Kidney tubule cell (primary cell): ENCODE results near the gene SIK1.
"Not testable (repeated sequence)": the region's sequence is repeated elsewhere in the genome, so short reads cannot be mapped to it uniquely, and the experiment has no call there.

Experiments used
- DNase-seq: peaks from one replicate; pipeline ENCODE4 v3.0.0-alpha.2; 2018; ENCODE audit warnings: low spot score

SIK1 gene

DNA sequence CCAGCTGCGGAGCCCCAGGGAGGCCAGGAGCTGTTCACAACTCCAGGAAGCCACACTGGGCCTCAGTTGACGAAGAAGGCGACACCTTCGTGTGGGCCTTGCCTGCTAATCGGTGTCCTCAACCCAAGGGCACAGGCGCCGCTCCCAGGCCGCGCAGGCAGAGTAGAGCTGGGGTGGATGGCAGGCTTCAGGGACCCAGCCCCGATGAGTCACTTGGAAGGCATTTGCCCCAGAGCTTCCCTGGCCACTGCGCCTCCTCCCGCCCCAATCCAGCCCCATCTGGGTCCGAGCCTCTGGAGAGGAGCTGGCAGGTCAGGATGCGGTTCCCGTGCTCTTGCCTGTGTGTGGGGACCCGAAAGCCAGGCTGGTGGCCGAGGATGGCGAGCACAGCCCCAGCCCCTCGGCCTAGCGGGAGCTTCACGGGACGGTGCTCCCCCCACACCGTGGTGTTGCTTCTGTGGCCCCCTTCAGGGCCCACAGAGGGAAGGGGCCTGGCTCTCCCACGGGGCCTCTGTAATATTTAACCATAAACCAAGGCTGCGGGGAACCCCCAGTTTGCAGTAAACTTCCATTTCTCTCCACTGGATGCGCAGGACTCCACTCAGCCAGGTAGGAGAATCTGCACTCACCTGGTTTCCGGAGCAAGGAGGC lies 30.0 kb downstream of the SIK1 start:
- DNase-seq, result not testable (repeated sequence)

DNA sequence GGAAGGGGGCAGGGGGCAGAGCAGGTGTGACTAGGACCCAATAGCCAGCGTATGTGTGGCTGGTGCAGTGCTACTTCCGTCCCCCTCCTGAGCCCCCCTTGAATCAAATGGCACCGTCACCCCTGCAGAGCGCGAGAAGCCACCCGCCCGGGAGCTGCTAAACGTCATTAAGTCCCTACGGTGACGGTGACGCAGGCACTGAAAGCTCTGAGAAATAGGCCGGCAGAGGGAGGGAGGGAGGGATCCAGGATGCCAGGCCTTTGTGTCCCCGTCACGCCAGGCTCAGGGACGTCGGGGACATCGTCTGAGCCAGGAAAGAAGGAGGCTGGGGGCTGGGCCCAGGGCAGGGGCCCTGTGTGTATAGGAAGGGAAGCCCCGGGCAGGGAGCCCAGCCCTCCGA lies 43.6 kb downstream of the SIK1 start:
- not testable (repeated sequence) for DNase-seq

DNA sequence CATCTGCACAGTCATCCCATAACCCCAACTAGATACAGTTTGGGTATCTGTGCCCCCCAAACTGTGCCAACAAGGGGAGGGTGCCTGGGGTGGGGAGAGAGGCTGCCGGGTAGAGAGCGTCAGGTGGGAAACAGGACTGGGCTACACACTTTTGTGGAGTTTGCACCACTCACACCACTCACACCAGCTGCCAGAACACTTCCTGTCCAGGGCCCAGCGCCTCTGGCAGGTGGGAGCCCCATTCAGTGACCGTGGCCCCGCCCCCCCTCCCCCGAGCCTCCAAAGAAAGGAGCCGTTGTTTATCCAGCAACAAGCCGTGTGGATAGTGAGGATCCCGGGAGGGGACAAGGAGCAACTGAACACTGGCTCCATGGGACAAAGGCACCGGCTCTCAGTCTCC lies 44.0 kb downstream of the SIK1 start:
- DNase-seq, result not testable (repeated sequence)

DNA sequence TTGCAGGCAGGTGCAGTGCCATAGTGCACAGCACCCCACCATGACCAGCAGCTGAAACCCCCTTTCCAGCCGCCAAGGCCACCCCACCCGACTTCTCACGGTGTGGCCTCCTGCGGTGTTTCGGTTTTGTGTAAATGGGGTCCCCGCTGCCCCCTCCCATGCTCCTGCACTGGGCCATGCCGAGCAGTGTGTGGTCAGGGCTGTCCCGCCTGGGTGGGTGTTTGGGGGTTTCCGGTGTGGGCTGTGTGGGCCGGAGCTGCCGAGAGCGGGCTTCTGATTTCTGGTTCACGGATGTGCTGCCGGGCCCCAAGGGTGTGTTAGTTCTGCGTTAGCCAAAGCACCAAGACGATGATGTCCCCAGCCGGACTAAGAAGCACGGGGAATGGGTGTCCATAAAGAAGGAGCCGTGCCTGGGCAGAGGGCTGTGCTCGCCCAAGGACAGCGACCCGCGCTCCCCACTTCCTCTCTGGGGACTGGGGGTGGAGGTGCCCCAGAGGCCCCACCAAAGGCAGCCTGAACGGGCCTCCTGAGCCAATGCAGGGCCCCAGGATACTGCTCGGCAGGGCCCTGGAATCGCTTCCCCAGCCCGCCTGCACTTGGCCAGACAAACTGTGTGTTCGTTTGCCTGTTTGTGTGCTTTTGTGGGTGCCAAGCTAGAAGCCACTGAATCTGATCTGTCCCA lies 45.9 kb downstream of the SIK1 start:
- not testable (repeated sequence) for DNase-seq

DNA sequence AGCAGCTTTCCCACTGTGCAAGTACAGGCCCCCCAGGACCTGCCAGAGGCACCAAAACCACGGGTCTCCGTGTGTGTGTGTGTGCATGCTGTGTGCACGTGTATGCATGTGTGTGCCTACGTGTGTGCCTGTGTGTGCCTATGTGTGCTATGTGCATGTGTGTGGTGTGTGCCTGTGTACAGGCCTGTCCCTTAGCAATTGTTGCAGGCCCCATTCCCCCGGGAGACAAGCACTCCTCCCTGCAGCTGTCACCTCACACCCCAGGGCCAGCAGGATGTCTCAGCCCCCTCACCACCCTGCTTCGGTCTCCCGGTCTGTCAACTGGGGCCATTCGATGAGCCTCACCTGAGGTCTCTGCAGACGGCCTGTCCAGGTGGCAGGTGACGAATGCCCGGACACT lies 46.6 kb downstream of the SIK1 start:
- not testable (repeated sequence) for DNase-seq

DNA sequence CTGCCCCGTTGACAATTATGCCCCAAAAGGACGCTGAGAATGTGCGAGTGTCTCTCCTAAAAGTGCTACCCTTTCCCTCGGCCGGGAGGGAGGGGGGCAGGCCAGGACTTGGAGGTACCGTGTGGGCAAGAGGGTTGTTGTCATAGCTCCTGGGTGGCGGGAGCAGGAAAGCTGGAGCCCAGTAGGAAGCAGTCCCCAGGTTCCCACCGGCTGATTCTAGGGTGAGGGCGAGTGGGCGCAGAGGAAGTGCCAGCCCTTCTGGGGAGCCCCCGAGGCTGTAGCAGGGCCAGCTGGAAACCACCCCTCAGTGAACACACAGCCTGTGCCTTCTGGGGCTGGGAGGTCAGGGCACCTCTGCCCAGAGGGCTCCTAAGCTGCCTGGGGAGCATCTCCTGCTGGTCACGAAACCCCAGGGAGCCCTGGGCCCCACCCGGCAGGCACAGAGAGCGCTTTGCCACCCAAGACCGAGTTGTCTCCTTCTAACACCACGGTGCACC lies 47.3 kb downstream of the SIK1 start:
- not testable (repeated sequence) for DNase-seq

DNA sequence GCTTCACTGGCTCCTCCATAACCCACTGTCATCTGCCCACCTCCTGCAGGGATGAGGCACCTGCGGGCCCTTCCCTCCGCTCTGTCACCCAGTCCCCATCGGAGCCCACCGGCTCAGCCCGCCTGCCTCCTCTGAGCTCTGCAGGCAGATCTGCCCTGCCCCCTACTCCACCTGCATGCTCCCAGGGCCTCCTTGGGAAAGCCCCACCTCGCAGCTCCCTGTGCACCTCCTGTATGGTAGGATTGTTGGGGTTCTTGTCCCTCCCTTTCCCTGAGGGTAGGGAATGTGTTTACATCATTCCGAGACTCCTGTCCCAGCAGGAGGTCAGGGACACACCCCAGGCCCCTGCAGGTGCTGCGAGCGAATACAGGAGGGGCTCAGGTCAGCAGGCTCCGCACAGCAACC lies 50.5 kb downstream of the SIK1 start:
- DNase-seq, result no peak

DNA sequence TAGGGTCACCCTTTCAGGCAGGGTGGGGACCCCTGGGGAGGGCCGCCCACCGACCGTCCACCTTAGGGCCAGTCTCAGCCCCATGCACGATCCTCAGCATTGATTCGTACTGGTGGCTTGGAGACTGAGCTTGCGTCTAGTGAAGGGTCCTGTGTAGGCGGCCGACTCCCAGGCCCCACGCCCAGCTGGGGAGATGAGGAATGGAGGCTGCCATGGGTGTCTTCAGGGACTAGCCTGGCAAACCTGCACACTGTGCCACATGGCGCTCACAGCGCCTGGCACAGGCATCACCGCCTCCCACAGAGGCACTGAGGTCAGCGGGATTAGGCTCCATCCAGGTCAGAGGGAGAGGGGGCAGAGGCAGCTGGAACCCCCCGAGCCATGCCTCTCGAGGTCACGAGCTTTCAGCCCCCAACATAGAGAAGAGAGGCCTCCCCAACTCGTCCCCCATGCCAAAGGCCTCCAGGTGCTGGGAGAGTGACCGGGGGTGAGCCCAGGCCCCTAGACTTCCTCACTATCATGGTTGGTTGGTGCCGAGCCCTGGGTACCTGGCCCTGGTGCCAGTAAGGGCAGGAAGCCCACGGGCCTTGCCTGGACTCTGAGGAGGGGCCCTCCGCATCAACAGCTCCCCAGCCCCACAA lies 51.0 kb downstream of the SIK1 start:
- no peak for DNase-seq

DNA sequence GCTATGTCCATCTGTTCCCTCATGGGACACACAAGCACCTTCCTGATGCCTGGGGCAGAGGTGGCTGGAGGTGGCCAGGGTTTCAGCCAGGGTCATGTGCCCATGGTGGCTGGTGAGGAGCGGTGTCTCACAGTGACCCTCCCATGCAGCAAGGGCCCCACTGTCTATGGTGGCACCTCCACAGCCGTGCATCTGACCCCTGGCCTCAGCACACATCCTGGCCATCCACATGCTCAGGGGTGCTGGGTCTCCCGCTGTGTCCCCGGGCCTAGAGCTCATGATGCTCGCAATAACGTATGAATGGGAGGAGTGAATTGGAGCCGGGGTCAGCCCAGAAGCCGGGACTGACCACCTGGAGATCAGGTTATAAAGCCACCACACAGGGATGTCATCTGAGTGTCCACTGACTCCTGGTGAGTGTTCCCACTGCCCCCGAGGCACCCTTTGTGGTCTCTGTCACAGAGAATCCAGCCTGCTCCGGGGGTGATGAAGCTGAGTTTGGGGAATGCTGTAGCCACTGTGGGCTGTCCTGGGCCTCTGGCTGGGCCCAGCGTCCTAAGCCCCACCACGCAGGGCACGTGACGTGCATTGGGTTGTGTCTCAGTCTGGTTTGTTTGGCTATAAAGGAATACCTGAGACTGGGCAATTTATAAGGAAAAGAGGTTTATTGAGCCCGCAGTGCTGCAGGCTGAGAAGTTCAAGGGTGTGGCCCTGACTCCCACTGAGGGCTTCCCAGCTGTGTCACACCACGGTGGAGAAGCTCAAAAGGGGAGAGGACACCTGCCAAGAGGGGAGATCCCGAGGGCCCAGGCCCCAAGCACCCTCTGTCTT lies 51.7 kb downstream of the SIK1 start:
- DNase-seq, result no peak

DNA sequence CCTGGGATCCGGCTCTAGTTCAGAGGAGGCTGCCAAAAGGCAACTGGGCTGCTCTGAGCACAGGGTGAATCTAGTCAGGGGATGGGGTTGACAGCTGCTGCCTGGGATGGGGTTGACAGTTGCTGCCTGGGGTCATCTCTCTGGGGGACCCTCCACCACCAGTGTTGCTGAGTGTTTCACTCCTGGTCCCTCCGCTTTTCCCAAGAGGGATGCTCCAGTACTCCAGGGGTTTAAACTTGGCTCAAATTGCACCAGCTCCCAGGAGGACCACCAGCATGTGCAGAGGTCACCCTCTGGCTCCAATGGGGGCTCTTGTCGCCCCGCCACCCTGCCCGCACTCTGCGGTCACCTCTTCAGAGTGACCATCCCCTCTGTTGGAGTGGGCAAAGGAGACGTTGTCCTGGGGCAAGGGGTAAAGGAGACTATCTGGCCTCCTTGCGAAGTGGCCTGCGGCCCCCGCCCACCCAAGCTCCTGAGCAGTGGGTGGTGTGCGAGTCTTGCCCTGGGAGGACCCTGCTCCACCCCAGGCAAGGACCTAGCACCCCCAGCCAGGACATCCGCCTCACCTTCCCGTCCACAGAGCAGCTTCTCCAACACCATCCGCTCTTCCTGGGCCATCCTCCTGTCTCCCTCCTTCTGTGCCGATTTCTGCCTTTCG lies 52.6 kb downstream of the SIK1 start:
- DNase-seq, result no peak

DNA sequence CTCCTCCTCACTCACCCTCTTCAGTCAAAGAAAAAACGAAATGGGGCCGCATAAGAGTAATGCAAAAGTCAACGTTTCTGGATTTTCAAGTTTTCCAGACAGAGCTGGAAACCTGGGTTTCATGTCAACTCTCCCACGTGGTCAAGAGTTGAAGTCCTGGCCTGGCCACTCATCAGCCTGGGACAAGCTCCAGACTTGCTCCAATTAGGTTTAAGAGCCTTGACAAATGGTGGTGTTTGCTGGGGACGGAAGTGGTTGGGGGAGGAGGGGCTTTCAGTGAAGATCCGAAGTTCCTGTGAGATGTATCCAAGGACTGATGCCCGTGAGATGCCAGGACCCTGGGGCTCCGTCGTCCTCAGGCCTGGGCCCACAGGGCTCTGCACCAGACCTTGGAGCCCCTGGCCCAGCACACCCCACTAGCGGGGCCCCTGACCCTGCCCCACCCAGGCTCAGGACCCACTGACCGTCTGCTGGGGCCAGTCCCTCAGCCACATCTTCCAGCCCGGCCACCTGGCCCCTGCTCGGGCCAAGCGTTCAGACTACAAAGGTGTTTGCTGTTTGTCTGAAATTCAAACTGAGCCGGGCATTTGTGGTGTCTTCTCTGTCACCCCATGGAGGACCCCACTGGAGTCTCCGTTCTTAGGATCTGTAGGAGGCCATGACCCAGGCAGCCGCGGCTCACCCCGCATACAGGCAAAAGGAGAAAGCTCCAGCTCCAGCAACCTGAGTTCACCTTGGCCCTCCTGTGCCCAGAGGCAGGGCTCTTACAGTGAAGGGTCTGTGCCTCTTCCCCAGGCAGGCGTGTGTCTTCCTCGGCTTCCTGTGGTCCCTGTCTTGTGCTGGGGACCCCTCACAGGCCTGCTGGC lies 53.3 kb downstream of the SIK1 start:
- DNase-seq, result no peak

DNA sequence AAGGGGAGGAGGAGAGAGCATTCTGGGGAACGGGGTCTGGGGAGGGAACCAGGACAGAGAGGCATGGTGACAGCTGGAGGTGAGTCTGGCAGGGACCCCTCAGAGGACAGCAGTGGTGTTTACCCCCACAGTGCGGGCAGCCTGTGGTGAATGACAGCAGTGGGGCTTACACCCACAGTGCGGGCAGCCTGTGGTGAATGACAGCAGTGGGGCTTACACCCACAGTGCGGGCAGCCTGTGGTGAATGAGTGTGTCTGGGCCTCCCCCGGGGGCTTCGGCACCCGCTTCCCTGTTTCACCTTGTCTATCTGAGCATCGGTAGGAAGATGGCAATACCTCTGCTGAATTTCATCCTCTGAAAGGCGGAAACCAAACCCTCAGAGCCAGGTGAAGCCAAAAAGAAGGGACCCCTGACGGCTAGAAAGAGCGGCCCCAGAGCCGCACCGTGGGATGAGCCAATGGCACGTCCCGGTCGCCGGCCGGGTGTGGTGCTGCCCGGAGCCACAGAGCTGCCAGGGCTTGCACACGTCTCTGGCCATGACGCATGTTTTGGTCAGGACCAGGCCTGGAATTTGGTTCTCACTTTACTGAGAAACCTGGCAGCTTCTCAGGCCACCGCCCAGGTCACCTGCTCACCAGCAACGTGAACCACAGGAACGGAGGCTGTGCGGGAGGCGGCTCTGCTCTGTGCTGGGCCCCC lies 54.1 kb downstream of the SIK1 start:
- peak; percentile 51 for DNase-seq

DNA sequence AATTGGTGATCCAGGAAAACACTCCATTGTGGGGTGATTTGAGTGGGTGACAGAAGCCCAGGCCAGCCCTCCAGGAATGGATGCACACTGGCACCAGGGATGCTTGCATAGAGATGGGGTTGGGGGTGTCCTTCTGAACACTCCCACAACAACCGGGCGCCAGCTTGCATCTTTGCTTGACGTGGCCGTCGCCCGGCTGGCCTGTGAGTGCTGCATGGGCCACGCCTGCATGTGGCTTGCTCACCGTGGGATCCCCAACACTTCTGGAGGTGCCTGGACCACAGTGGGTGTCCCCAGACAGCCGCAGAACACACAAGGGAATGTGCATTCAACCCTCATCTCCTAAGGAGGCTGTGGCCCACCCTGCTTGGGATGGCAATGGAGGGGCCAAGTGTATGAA lies 55.1 kb downstream of the SIK1 start:
- no peak for DNase-seq

DNA sequence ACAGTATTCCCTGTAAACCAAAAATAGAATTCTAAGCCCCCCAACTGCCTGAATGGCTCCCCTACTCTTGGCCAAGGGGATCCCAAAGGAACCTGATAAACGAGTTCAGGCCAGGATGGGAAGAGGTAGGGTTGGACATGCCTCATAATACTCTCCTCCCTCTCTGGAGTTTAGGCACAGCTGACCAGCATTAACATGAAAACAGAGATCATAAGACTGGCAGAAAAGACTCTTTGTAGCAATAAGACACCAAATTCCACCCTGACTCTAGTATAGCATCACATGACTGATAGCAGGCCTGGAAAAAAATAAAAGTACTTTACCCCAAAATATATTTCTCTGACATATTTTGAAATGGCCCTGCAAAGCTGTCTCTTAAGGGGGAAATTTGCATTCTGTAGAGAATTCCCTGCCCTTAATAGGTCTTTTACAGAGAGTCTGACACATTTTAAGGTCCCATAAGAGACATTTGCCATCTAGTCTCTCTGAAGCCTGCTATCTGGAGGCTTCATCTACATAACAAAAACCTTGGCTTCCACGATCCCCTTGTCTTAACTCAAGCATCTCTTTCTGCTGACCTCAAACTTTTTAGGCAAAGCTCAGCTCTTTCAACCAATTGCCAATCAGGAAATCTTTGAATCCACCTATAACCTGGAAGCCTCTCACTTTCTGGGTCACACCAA lies 55.9 kb downstream of the SIK1 start:
- no peak for DNase-seq

DNA sequence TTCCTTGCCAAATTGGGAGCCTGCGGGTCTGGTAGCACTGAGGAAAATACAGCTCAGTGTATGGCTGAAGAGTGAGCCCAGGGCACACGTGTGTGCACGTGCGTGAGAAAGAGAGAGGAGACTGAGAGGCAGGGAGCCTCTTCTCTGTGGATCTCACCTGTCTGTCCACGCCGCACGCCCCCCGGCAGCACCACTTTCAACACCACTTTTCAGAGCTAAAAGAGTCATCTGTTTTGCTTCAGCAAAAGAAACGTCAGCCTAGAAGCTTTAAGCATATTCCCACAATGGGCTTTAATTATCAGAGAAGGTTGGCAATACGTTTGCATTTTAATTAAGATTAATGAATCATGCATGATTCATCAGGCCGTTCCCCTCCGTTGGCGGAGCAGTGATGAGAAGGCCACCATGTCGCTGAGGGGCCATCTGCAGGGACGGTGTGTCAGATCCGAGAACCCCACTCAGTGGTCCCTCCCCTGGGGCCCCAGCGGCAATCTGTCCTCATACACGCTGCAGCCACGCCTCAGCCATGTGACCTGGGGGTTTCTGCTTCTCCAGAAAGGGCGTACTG lies 56.8 kb downstream of the SIK1 start:
- no peak for DNase-seq

DNA sequence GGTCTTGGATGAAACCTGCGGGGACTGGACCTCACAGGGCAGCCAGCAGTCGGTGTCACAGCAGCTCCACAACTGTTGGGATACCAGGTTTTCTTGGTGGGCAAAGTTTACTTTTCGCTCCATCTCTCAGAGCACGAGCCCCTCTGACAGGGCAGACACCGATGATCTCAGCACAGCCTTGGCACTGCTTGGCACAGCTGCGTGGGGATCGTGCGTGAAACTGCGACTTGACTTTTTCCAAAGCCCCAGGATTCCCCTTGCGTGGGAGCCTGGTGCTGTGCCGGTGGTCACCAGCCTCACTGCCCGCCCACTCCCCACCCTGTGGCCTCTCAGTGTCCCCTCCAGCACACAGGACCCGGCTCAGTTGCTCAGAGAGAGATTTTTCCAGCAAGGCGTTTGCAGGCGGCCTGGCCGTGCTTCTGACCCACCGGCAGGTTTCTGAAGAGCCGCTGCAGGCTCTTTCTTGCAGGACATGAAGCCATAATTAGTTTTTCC lies 57.3 kb downstream of the SIK1 start:
- DNase-seq, result no peak

DNA sequence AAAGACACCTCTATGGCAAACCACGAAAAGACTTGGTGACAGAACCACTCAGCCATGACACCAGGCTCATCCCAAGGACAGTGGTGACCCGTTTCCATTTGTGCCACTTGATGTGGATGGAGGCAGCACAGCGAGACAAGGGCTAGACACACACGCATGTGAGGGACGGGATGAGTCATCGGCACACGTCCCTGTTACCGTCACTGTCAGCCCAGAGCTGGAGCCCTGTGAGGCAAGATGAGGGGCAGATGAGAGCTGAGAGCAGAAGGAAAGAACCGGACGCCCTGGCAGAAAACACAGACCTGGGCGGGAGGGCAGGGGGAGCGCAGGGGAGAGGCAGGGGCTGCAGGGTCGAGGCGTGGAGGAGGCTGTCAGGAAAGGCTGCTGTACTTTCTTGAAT lies 57.8 kb downstream of the SIK1 start:
- peak; percentile 25 for DNase-seq

DNA sequence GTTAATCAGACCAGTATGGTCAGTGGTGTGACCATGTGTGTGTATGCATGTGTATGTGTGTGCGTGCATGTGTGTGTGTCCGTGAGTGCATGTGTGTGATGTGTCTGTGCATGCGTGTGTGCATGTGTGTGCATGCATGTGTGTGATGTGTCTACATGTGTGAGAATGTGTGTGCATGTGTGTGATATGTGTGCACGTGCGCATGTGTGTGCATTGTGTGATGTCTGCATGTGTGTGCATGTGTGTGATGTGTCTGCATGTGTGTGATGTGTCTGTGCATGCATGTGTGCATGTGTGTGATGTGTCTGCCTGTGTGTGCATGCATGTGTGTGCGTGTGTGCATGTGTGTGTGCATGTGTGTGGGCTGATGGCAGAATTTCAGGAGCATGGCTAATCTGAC lies 58.2 kb downstream of the SIK1 start:
- DNase-seq, result no peak

DNA sequence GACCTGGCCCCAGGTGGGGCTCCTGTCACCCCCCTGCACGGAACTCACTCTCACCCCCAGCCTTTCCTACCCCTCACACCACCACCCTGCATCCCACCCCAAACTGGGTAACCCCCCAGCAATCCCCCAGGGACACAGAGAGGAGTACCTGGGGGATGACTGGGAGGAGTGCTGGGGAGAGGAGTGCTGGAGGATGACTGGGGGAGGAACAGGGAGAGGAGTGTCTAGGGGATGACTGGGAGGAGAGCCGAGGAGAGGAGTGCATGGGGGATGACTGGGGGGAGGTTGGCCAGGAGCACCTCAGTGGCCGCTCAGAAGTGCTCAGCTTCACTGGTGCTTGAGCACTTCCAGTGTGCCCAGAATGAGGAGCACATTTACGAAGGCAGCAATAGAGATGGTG lies 59.1 kb downstream of the SIK1 start:
- DNase-seq, result no peak
